CD4-positive, CD25-positive, alpha-beta regulatory T cell (primary cell): ENCODE measurements around the gene PARP11. TPM values are rescaled to one million over a fixed set of nuclear protein-coding genes. Genes with fewer than 3 reads are reported as not detected.

Experiments used
- ATAC-seq, 2 donors: fragments of 150-1000 bp; cut with Tn5 transposase; one replicate each; pipeline ENCODE4 v1.10.0; 2021; ENCODE audit warnings: low read depth in 2 of 2, moderate number of reproducible peaks in 2 of 2, moderate library complexity in 1 of 2
- DNase-seq, 3 donors: peaks; one replicate each; pipeline versions ENCODE4 v3.0.0 to v3.0.0-alpha.2; 2012 to 2022; ENCODE audit warnings: mixed read lengths in 1 of 3
- H3K27ac ChIP-seq: one replicate; pipeline ENCODE4 v1.7.0; 2013; ENCODE audit warnings: mild to moderate bottlenecking, low read length; ENCODE audit not compliant: insufficient read depth, poor library complexity, severe bottlenecking
- H3K27me3 ChIP-seq: one replicate; pipeline ENCODE4 v1.7.0; 2013; ENCODE audit warnings: low read length; ENCODE audit not compliant: control insufficient read depth, insufficient read depth
- H3K36me3 ChIP-seq: one replicate; pipeline ENCODE4 v1.7.0; 2013; ENCODE audit warnings: mild to moderate bottlenecking, low read length, moderate library complexity; ENCODE audit not compliant: control insufficient read depth, insufficient read depth
- H3K4me1 ChIP-seq: 2 replicates; pipeline ENCODE4 v1.7.0; 2013; ENCODE audit warnings: mild to moderate bottlenecking, low read length; ENCODE audit not compliant: insufficient read depth, control insufficient read depth, poor library complexity, severe bottlenecking
- H3K4me3 ChIP-seq: one replicate; pipeline ENCODE4 v1.7.0; 2013; ENCODE audit warnings: low read depth, mild to moderate bottlenecking, low read length, moderate library complexity
- H3K9me3 ChIP-seq, 2 experiments: 1 replicate in 1 of 2; 2 replicates in 1 of 2; pipeline ENCODE4 v1.7.0; 2013; ENCODE audit warnings: low read length in 2 of 2, mild to moderate bottlenecking in 1 of 2, moderate library complexity in 1 of 2; ENCODE audit not compliant: control insufficient read depth in 2 of 2
- H3K27ac Mint-ChIP-seq, 3 donors: one replicate each; pipeline ENCODE4 v1.8.0; 2020 to 2022; ENCODE audit warnings: mild to moderate bottlenecking in 3 of 3, mixed read lengths in 3 of 3, moderate library complexity in 2 of 3
- H3K27me3 Mint-ChIP-seq: one replicate; pipeline ENCODE4 v1.8.0; 2022; ENCODE audit warnings: mild to moderate bottlenecking, mixed read lengths
- H3K36me3 Mint-ChIP-seq: one replicate; pipeline ENCODE4 v1.8.0; 2020; ENCODE audit warnings: mixed read lengths
- H3K4me1 Mint-ChIP-seq, 4 donors: one replicate each; pipeline ENCODE4 v1.8.0; 2020 to 2022; ENCODE audit warnings: mixed read lengths in 4 of 4, mild to moderate bottlenecking in 1 of 4
- H3K4me3 Mint-ChIP-seq, 4 donors: one replicate each; pipeline ENCODE4 v1.8.0; 2020 to 2022; ENCODE audit warnings: mild to moderate bottlenecking in 4 of 4, mixed read lengths in 4 of 4, moderate library complexity in 3 of 4
- H3K9me3 Mint-ChIP-seq, 7 donors: one replicate each; pipeline ENCODE4 v1.8.0; 2020 to 2022; ENCODE audit warnings: mixed read lengths in 7 of 7, mild to moderate bottlenecking in 3 of 7, moderate library complexity in 2 of 7
- polyA plus RNA-seq, 4 donors: library from polyadenylated mRNA; unstranded; fragments of 300-500 nt; fragmentation: Illumina TruSeq; gene quantifications; one replicate each; pipeline ENCODE4 v1.2.3, GENCODE V29; 2021
- total RNA-seq: library from RNA; stranded (reverse); gene quantifications from one replicate; pipeline ENCODE4 v1.2.3, GENCODE V29; 2022

The PARP11 gene
- total and polyA plus RNA-seq, 5 donors from 2014 or later, result 5.2 to 16.1 (median 6.8) TPM

DNA sequence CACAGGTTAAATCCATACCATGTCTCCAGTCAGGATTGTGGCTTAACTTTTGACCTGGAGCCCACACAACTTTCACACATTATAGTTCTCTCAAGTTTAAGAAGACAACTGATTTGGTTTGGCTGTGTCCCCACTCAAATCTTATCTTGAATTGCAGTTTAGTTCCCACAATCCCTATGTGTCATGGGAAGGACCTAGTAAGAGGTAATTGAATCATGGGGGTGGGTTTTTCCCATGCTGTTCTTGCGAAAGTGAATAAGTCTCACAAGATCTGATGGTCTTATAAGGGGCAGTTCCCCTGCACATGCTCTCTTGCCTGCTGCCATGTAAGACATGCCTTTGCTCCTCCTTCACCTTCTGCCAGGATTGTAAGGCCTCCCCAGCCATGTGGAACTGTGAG, 38.2 kb upstream of the PARP11 start:
- peaks cover 0 to 22% (median 5%) of the 10 kb centered on the region in 4 donors for H3K4me1 Mint-ChIP-seq

DNA sequence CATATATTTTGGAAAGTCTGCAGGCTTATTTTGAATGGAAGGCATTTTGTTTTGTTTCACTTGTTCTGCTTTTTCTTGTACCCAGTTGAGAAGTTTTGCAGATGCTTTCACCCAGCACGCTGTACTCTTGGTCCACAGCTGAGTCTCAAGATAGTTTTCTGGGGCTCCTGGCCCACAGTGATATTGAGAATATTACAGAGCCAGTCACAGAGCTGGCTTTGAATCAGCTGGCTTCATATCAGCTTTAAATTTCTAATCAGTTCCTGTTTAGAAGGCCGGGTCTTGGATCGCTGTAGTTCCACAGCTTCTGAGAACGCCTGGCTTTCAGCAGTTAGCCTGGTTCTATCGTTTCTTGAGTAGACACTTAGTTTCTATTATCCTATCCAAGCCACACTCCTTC, 32.5 kb upstream of the PARP11 start:
- Mint-ChIP-seq H3K27me3 (peaks cover 15% of the 10 kb centered on the region), H3K4me1 (peaks cover 0 to 27% (median 6%) of the 10 kb centered on the region in 4 donors), H3K9me3 (no peaks in the 10 kb centered on the region), H3K4me3 (peak overlapping the region in 3 of 4 donors; percentile 19 to 77 (median 47)), H3K36me3 (no peaks in the 10 kb centered on the region), H3K27ac (peak overlapping the region in 1 of 3 donors; percentile 84)
- Histone ChIP-seq H3K4me3 (no peak overlapping the region), H3K36me3 (no peaks in the 10 kb centered on the region), H3K4me1 (no peaks in the 10 kb centered on the region), H3K27ac (no peak overlapping the region), H3K27me3 (peaks cover 3% of the 10 kb centered on the region), H3K9me3 (no peaks in the 10 kb centered on the region)
- DNase-seq, result no peak
- no peak for ATAC-seq

More for the DNA sequence above, 38.2 kb upstream of the PARP11 start:
- no peaks in the 10 kb centered on the region for H3K4me1 ChIP-seq
- peaks cover 3% of the 10 kb centered on the region for H3K27me3 ChIP-seq
- H3K9me3 ChIP-seq, result no peaks in the 10 kb centered on the region
- no peak overlapping the region for H3K27ac ChIP-seq
- H3K4me3 Mint-ChIP-seq, result no peak overlapping the region
- DNase-seq (no peak), ATAC-seq (no peak)
- H3K36me3 ChIP-seq, result no peaks in the 10 kb centered on the region
- no peak overlapping the region for H3K27ac Mint-ChIP-seq
- H3K9me3 Mint-ChIP-seq, result peaks cover 0 to 8% (median 2%) of the 10 kb centered on the region in 7 donors
- no peak overlapping the region for H3K4me3 ChIP-seq
- peaks cover 14% of the 10 kb centered on the region for H3K27me3 Mint-ChIP-seq
- peaks cover 9% of the 10 kb centered on the region for H3K36me3 Mint-ChIP-seq

DNA sequence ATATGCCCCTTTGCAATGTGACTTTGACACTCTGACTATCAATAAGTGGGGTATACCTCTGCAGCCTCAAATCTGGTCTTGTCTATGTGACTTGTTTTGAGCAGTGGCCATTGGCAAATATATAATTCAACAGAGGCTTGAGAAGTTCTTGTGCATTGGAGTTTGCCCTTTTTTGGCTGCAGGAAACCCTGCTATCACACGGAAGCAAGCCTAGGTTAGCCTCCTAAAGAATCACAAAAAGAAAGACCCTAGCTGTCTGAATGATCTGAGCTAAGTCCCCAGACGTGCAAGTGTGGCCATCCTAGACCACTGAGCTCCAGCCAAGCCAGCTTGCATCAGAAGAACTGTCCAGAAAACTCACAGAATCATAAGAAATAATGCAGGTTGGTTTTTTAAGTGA, 31.8 kb upstream of the PARP11 start:
- H3K36me3 ChIP-seq, result no peaks in the 10 kb centered on the region
- H3K4me1 ChIP-seq, result peaks cover 4% of the 10 kb centered on the region
- H3K4me3 Mint-ChIP-seq, result peak overlapping the region in 2 of 4 donors; percentile 47 to 77
- peak overlapping the region; percentile 32 for H3K4me3 ChIP-seq
- H3K9me3 Mint-ChIP-seq, result no peaks in the 10 kb centered on the region
- peaks cover 0 to 27% (median 8%) of the 10 kb centered on the region in 4 donors for H3K4me1 Mint-ChIP-seq
- H3K36me3 Mint-ChIP-seq, result no peaks in the 10 kb centered on the region
- DNase-seq, result no peak
- H3K27ac Mint-ChIP-seq, result peak overlapping the region in 1 of 3 donors; percentile 52
- peaks cover 3% of the 10 kb centered on the region for H3K27me3 ChIP-seq
- no peak for ATAC-seq
- H3K27ac ChIP-seq, result no peak overlapping the region
- H3K9me3 ChIP-seq, result no peaks in the 10 kb centered on the region
- peaks cover 15% of the 10 kb centered on the region for H3K27me3 Mint-ChIP-seq

DNA sequence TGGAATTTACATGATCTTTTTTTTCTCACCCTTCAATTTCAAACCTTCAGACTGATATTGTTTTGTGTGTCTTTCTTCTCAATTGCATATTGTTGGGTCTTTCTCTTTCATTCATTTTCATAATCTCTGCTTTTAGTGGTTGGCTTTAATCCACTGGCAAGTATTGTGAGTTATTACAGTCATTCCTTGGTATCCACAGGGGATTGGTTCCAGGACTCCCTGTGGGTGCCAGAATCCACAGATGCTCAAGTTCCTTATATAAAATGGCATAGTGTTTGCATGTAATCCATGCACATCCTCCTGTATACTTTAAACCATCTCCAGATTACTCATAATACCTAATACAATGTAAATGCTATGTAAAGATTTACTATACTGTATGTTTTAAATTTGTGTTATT, 29.7 kb upstream of the PARP11 start:
- ATAC-seq, result no peak

DNA sequence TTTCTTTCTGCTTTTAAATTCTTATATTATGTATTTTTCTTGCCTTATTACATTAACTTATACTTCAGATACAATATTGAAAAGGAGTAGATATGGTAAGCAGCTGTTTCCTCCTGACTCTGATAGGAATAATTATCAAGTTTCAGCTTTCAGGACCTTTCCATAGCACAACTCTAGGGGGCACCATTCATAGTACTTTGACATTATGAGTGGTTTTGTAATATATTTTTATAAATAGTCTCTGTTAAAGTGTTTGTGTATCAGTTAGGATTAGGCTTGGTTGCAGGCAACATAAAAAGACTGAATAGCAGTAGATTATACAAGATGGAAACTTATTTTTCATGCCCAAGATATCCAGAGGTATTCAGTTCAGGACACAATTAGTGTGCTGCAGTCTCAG, 27.9 kb upstream of the PARP11 start:
- no peak overlapping the region for H3K27ac Mint-ChIP-seq
- H3K27me3 Mint-ChIP-seq, result peaks cover 15% of the 10 kb centered on the region
- DNase-seq, result no peak
- no peak for ATAC-seq
- Histone ChIP-seq H3K27me3 (no peaks in the 10 kb centered on the region), H3K4me3 (no peak overlapping the region), H3K9me3 (no peaks in the 10 kb centered on the region), H3K4me1 (peaks cover 29% of the 10 kb centered on the region), H3K36me3 (no peaks in the 10 kb centered on the region), H3K27ac (no peak overlapping the region)
- H3K9me3 Mint-ChIP-seq, result no peaks in the 10 kb centered on the region
- peaks cover 10 to 29% (median 22%) of the 10 kb centered on the region in 4 donors for H3K4me1 Mint-ChIP-seq
- H3K36me3 Mint-ChIP-seq, result no peaks in the 10 kb centered on the region
- H3K4me3 Mint-ChIP-seq, result no peak overlapping the region

More for the DNA sequence above, 29.7 kb upstream of the PARP11 start:
- no peaks in the 10 kb centered on the region for H3K36me3 ChIP-seq
- Mint-ChIP-seq H3K27me3 (peaks cover 15% of the 10 kb centered on the region), H3K9me3 (no peaks in the 10 kb centered on the region), H3K36me3 (no peaks in the 10 kb centered on the region), H3K4me1 (peaks cover 7 to 21% (median 12%) of the 10 kb centered on the region in 4 donors), H3K4me3 (no peak overlapping the region), H3K27ac (no peak overlapping the region)
- H3K4me1 ChIP-seq, result peaks cover 11% of the 10 kb centered on the region
- DNase-seq, result no peak
- no peaks in the 10 kb centered on the region for H3K27me3 ChIP-seq
- H3K27ac ChIP-seq, result no peak overlapping the region
- no peak overlapping the region for H3K4me3 ChIP-seq
- H3K9me3 ChIP-seq, result no peaks in the 10 kb centered on the region

DNA sequence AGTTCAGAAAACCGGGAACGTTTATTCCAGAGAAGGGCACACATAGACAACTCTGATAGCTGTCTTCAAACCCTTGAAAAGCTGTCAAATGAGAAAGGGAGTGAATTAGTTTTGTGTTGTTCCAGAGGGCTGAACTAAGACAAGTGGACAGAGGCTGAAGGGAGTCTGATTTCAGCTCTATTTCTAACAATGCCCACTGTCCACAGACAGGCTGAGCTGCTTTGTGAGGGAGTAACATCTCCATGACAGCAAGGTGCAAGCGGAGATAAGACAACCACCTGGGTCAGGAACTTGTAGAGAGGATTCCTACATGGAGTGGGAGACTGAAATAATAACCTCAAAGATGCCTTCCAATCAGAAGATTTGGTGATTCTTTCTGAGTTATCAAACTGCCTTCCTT, 25.6 kb upstream of the PARP11 start:
- H3K27me3 ChIP-seq, result no peaks in the 10 kb centered on the region
- no peaks in the 10 kb centered on the region for H3K36me3 Mint-ChIP-seq
- H3K4me3 Mint-ChIP-seq, result peak overlapping the region in 1 of 4 donors; percentile 70
- H3K27ac Mint-ChIP-seq, result peak overlapping the region; percentile 90 to 98 (median 97)
- peaks cover 6% of the 10 kb centered on the region for H3K27me3 Mint-ChIP-seq
- H3K4me1 ChIP-seq, result peaks cover 35% of the 10 kb centered on the region
- H3K36me3 ChIP-seq, result no peaks in the 10 kb centered on the region
- peaks cover 0 to 30% (median 22%) of the 10 kb centered on the region in 4 donors for H3K4me1 Mint-ChIP-seq
- H3K9me3 ChIP-seq, result no peaks in the 10 kb centered on the region
- H3K27ac ChIP-seq, result peak overlapping the region; percentile 79
- DNase-seq (no peak), ATAC-seq (no peak)
- no peak overlapping the region for H3K4me3 ChIP-seq
- H3K9me3 Mint-ChIP-seq, result no peaks in the 10 kb centered on the region

DNA sequence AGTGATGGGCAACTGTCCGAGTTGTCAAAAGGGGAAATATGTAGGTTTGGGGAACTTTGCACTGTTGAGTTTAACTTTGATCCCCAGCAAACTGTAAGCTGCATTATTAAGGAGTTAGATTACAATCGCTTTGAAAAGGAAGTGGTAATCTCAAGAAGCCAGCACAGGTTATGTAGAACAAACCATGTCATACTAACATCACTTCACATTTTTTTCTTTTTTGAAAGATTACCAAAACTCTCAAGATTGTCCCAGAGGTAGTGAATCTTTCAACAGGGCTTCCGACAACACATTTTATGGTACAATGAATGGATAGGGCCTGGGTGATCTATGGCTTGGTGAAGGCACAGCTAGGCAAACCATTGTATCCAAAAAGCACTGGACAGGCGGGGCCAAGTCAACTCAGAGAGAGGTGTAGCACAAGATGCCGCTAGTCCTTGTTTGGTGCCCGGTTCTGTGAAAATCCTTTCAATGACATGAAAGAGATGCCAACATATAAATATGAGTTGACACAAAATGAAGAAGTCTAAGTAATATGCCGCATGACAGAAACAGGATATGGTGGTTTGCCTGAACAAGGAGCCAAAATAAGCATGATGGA, 24.3 kb upstream of the PARP11 start:
- Histone ChIP-seq H3K4me3 (peak overlapping the region; percentile 61), H3K4me1 (peaks cover 43% of the 10 kb centered on the region), H3K36me3 (no peaks in the 10 kb centered on the region), H3K9me3 (no peaks in the 10 kb centered on the region), H3K27me3 (no peaks in the 10 kb centered on the region), H3K27ac (peak overlapping the region; percentile 79)
- H3K27ac Mint-ChIP-seq, result peak overlapping the region; percentile 97 to 98 (median 98)
- peak overlapping the region; percentile 31 to 86 (median 80) for H3K4me3 Mint-ChIP-seq
- no peaks in the 10 kb centered on the region for H3K36me3 Mint-ChIP-seq
- H3K4me1 Mint-ChIP-seq, result peaks cover 0 to 30% (median 18%) of the 10 kb centered on the region in 4 donors
- ATAC-seq (peak; percentile 86 to 88), DNase-seq (peak in 2 of 3 donors; percentile 62 to 67)
- H3K9me3 Mint-ChIP-seq, result no peaks in the 10 kb centered on the region
- no peaks in the 10 kb centered on the region for H3K27me3 Mint-ChIP-seq
